H9 (cell line): ENCODE data around the gene ADAMTS2. TPM values are rescaled to one million over a fixed set of nuclear protein-coding genes. Genes with fewer than 3 reads are reported as not detected.

Source experiments
- DNase-seq: peaks from one replicate; pipeline ENCODE4 v3.0.0-alpha.2; 2017
- H2AFZ ChIP-seq: one replicate; pipeline ENCODE4 v1.6.1; 2013; ENCODE audit warnings: mild to moderate bottlenecking, low read length, control low read depth, moderate library complexity
- H2AK5ac ChIP-seq: 2 replicates; pipeline ENCODE4 v1.6.1; 2013; ENCODE audit warnings: low read length, control low read depth, mixed read lengths; ENCODE audit not compliant: insufficient read length
- H2BK120ac ChIP-seq: one replicate; pipeline ENCODE4 v1.6.1; 2013; ENCODE audit warnings: low read depth, mild to moderate bottlenecking, low read length, control low read depth, inconsistent platforms; ENCODE audit not compliant: poor library complexity, severe bottlenecking
- H2BK12ac ChIP-seq: 2 replicates; pipeline ENCODE4 v1.6.1; 2013; ENCODE audit warnings: low read length, control low read depth, mixed read lengths, low read depth; ENCODE audit not compliant: insufficient read length
- H2BK15ac ChIP-seq: 2 replicates; pipeline ENCODE4 v1.6.1; 2013; ENCODE audit warnings: low read depth, low read length, control low read depth
- H2BK20ac ChIP-seq: one replicate; pipeline ENCODE4 v1.6.1; 2013; ENCODE audit warnings: low read depth, mild to moderate bottlenecking, low read length, control low read depth, inconsistent platforms; ENCODE audit not compliant: poor library complexity, severe bottlenecking
- H2BK5ac ChIP-seq: 2 replicates; pipeline ENCODE4 v1.6.1; 2013; ENCODE audit warnings: low read length, control low read depth, mixed read lengths; ENCODE audit not compliant: insufficient read length
- H3K14ac ChIP-seq: 2 replicates; pipeline ENCODE4 v1.6.1; 2013; ENCODE audit warnings: low read length, control low read depth; ENCODE audit not compliant: insufficient read depth
- H3K18ac ChIP-seq: 2 replicates; pipeline ENCODE4 v1.6.1; 2013; ENCODE audit warnings: low read depth, mild to moderate bottlenecking, mixed read lengths, low read length, control low read depth; ENCODE audit not compliant: insufficient read length
- H3K23ac ChIP-seq: 2 replicates; pipeline ENCODE4 v1.6.1; 2013; ENCODE audit warnings: low read length, control low read depth, mixed read lengths, low read depth; ENCODE audit not compliant: insufficient read length
- H3K23me2 ChIP-seq: 2 replicates; pipeline ENCODE4 v1.6.1; 2013; ENCODE audit warnings: low read depth, mild to moderate bottlenecking, mixed read lengths, low read length, control low read depth; ENCODE audit not compliant: insufficient read length, poor library complexity, severe bottlenecking
- H3K27ac ChIP-seq: 2 replicates; pipeline ENCODE4 v1.5.1; 2013; ENCODE audit warnings: low read length, control low read depth, mixed read lengths, low read depth; ENCODE audit not compliant: insufficient read length
- H3K27me3 ChIP-seq: 2 replicates; pipeline ENCODE4 v1.6.1; 2013; ENCODE audit warnings: low read length, control low read depth, inconsistent platforms; ENCODE audit not compliant: insufficient read depth
- H3K4ac ChIP-seq: 2 replicates; pipeline ENCODE4 v1.6.1; 2013; ENCODE audit warnings: low read depth, mild to moderate bottlenecking, control low read depth, inconsistent platforms, low read length, moderate library complexity
- H3K4me1 ChIP-seq: 2 replicates; pipeline ENCODE4 v1.6.1; 2013; ENCODE audit warnings: low read length, control low read depth, inconsistent platforms; ENCODE audit not compliant: insufficient read depth
- H3K4me2 ChIP-seq: 2 replicates; pipeline ENCODE4 v1.6.1; 2013; ENCODE audit warnings: low read length, control low read depth, mixed read lengths; ENCODE audit not compliant: insufficient read length, insufficient read depth
- H3K56ac ChIP-seq: 2 replicates; pipeline ENCODE4 v1.6.1; 2013; ENCODE audit warnings: low read depth, mild to moderate bottlenecking, mixed read lengths, low read length, control low read depth; ENCODE audit not compliant: insufficient read length
- H3K79me1 ChIP-seq: 2 replicates; pipeline ENCODE4 v1.6.1; 2013; ENCODE audit warnings: low read depth, mild to moderate bottlenecking, moderate library complexity, low read length, control low read depth, inconsistent platforms; ENCODE audit not compliant: insufficient read depth, poor library complexity, severe bottlenecking
- H3K79me2 ChIP-seq: 2 replicates; pipeline ENCODE4 v1.6.1; 2013; ENCODE audit warnings: low read length, control low read depth, inconsistent platforms; ENCODE audit not compliant: insufficient read depth
- H3K9ac ChIP-seq: 2 replicates; pipeline ENCODE4 v1.6.1; 2013; ENCODE audit warnings: low read length, control low read depth, mixed read lengths; ENCODE audit not compliant: insufficient read length; ENCODE audit errors: extremely low read depth
- H3K9me3 ChIP-seq: one replicate; pipeline ENCODE4 v1.6.1; 2013; ENCODE audit warnings: low read depth, low read length, inconsistent platforms; ENCODE audit not compliant: control insufficient read depth
- H3T11ph ChIP-seq: one replicate; pipeline ENCODE4 v1.6.1; 2013; ENCODE audit warnings: mild to moderate bottlenecking, low read length, control low read depth, inconsistent platforms
- H4K20me1 ChIP-seq: one replicate; pipeline ENCODE4 v1.6.1; 2013; ENCODE audit not compliant: control insufficient read depth, insufficient read length, insufficient read depth
- H4K5ac ChIP-seq: 2 replicates; pipeline ENCODE4 v1.6.1; 2013; ENCODE audit warnings: low read depth, mild to moderate bottlenecking, mixed read lengths, low read length, control low read depth; ENCODE audit not compliant: insufficient read length
- H4K8ac ChIP-seq: replicated peaks from 2 replicates; pipeline ENCODE4 v1.6.1; 2013; ENCODE audit warnings: low read length, control low read depth, mixed read lengths, low read depth; ENCODE audit not compliant: insufficient read length
- H4K91ac ChIP-seq: 2 replicates; pipeline ENCODE4 v1.6.1; 2013; ENCODE audit warnings: low read depth, mild to moderate bottlenecking, moderate library complexity, mixed read lengths, low read length, control low read depth; ENCODE audit not compliant: insufficient read length
- H3K27ac Mint-ChIP-seq, 3 experiments: 2 replicates in 2 of 3; 3 replicates in 1 of 3; pipeline ENCODE4 v1.8.0; 2020 to 2021; ENCODE audit warnings: mixed read lengths in 3 of 3, mild to moderate bottlenecking in 1 of 3, moderate library complexity in 1 of 3
- H3K27me3 Mint-ChIP-seq: 2 replicates; pipeline ENCODE4 v1.8.0; 2021; ENCODE audit warnings: low read depth, mild to moderate bottlenecking, moderate library complexity, mixed read lengths
- H3K36me3 Mint-ChIP-seq, 3 experiments: 2 replicates in 2 of 3; 3 replicates in 1 of 3; pipeline ENCODE4 v1.8.0; 2020 to 2021; ENCODE audit warnings: low read depth in 3 of 3, mixed read lengths in 3 of 3; ENCODE audit not compliant: insufficient read depth in 1 of 3
- H3K4me1 Mint-ChIP-seq, 2 experiments: 2 replicates each; pipeline ENCODE4 v1.8.0; 2020; ENCODE audit warnings: mixed read lengths in 2 of 2
- H3K4me3 Mint-ChIP-seq, 2 experiments: 2 replicates in 1 of 2; 3 replicates in 1 of 2; pipeline ENCODE4 v1.8.0; 2020 to 2021; ENCODE audit warnings: mild to moderate bottlenecking in 2 of 2, mixed read lengths in 2 of 2, moderate library complexity in 1 of 2
- H3K9me3 Mint-ChIP-seq, 2 experiments: 2 replicates in 1 of 2; 3 replicates in 1 of 2; pipeline ENCODE4 v1.8.0; 2020; ENCODE audit warnings: mild to moderate bottlenecking in 2 of 2, mixed read lengths in 2 of 2, moderate library complexity in 1 of 2
- CTCF ChIP-seq: fragments of 200-600 bp; sonication (generic); conservative IDR thresholded peaks from 3 replicates; pipeline ENCODE4 v1.8.0; 2021; ENCODE audit warnings: antibody characterized with exemption, mild to moderate bottlenecking
- WGBS: extraction: QIAGEN DNeasy Blood & Tissue Kit; methylation state at CpG from one replicate; pipeline ENCODE4 v1.1.7; 2013; ENCODE audit warnings: missing lambda C conversion rate, low lambda C conversion rate, mixed read lengths; ENCODE audit not compliant: insufficient read length; ENCODE audit errors: extremely low coverage; 5-methylcytosine and 5-hydroxymethylcytosine counted together
- total RNA-seq: library from RNA; stranded (reverse); gene quantifications from 2 replicates; pipeline ENCODE4 v1.2.1, GENCODE V29; 2021

ADAMTS2 gene
- total RNA-seq, 1 experiment from 2014 or later, result 5.4 TPM

GRCh38 chr5:179303451-179304200 lies 41.6 kb downstream of the ADAMTS2 start:
- Mint-ChIP-seq H3K4me3 (no peak overlapping the region), H3K9me3 (peaks cover 23 to 30% of the 10 kb centered on the region in 2 experiments; a peak in 4 of 5 replicates), H3K4me1 (0 out of 4 replicates have a peak, but pooled peaks cover 0 to 4% of the 10 kb centered on the region in 2 experiments), H3K36me3 (0 out of 7 replicates have a peak, but pooled peaks cover 0 to 9% (median 2%) of the 10 kb centered on the region in 3 experiments), H3K27ac (0 out of 7 replicates have a peak overlapping the region, but pooled peaks of 1 of the 3 experiments have one; percentile 20), H3K27me3 (peaks cover 2% of the 10 kb centered on the region; the same call in 1 of the 2 replicates)
- H3K23me2 ChIP-seq, result no peaks in the 10 kb centered on the region
- H3K79me2 ChIP-seq, result no peaks in the 10 kb centered on the region
- no peaks in the 10 kb centered on the region for H3K4me1 ChIP-seq
- no peak overlapping the region for H2BK12ac ChIP-seq
- no CpG with 5 or more reads among the region's 14 CpGs for WGBS
- H4K91ac ChIP-seq, result no peak overlapping the region
- H3K23ac ChIP-seq, result no peak overlapping the region
- H2AFZ ChIP-seq, result no peak overlapping the region
- H3K27ac ChIP-seq, result no peak overlapping the region
- H3K79me1 ChIP-seq, result no peaks in the 10 kb centered on the region
- H2BK5ac ChIP-seq, result no peak overlapping the region
- H3K18ac ChIP-seq, result no peak overlapping the region
- H3K56ac ChIP-seq, result no peak overlapping the region
- H2BK15ac ChIP-seq, result no peak overlapping the region
- H2AK5ac ChIP-seq, result no peak overlapping the region
- DNase-seq, result no peak
- H3K9ac ChIP-seq, result no peak overlapping the region
- H4K5ac ChIP-seq, result no peak overlapping the region
- no peaks in the 10 kb centered on the region for H4K20me1 ChIP-seq
- no peak overlapping the region for H2BK20ac ChIP-seq
- H3K4me2 ChIP-seq, result no peak overlapping the region
- H4K8ac ChIP-seq, result no peak overlapping the region
- no peaks in the 10 kb centered on the region for H3K27me3 ChIP-seq
- H3K14ac ChIP-seq, result no peak overlapping the region
- no peak overlapping the region for H3K4ac ChIP-seq
- TF ChIP-seq CTCF, result no peak
- H3T11ph ChIP-seq, result no peak overlapping the region
- H3K9me3 ChIP-seq, result no peaks in the 10 kb centered on the region
- H2BK120ac ChIP-seq, result no peak overlapping the region
